ENCODE data around the gene ENO2.

DNA sequence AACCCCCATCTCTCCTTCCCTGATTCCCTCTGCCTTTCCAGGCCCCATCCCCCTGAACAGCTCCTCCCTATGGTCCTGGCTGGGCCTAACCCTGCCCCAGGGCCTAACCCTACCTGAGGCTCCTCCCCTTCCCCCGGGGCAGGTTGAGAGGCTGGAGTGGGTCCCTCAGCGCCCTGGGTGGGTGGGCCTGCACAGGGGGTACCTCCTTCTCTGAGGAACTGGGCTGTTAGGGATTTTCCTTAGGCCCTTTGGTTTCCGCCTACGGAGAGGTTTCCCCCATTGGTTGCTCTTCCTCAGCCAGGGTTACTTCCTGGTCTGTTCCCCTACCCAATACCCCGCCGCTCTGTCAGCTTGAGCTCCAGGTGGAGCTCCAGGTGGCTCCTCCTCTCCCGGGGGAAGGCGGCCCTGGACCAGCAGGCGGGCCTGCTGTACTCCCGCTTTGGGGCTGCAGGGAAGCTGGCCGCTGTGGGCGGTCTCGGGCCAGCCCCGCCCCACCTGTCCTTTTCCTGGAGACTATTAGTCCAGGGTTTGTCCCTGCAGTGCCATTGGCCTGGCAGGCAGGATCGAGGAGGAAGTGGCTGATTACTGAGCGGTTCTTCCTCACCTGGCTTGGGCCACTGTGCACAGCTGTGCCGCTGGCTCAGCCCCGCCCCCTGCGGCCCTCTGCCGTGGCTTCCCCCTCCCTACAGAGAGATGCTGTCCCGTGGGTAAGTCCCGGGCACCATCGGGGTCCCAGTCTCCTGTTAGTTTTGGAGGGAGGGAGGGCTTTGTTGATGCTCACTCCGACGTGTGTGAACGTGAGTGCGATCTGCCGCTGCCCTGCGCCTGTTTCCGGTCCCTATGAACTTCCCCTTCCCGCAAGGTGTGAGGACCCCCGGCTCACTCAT is 31.9 kb downstream of the ENO2 start:
- no peak for TF ChIP-seq POLR2A (IDR thresholded peaks at IDR 0.05)
- TF ChIP-seq, protein P1, sequence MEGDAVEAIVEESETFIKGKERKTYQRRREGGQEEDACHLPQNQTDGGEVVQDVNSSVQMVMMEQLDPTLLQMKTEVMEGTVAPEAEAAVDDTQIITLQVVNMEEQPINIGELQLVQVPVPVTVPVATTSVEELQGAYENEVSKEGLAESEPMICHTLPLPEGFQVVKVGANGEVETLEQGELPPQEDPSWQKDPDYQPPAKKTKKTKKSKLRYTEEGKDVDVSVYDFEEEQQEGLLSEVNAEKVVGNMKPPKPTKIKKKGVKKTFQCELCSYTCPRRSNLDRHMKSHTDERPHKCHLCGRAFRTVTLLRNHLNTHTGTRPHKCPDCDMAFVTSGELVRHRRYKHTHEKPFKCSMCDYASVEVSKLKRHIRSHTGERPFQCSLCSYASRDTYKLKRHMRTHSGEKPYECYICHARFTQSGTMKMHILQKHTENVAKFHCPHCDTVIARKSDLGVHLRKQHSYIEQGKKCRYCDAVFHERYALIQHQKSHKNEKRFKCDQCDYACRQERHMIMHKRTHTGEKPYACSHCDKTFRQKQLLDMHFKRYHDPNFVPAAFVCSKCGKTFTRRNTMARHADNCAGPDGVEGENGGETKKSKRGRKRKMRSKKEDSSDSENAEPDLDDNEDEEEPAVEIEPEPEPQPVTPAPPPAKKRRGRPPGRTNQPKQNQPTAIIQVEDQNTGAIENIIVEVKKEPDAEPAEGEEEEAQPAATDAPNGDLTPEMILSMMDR (IDR thresholded peaks at IDR 0.05) = no peak
